ENCODE data around the gene MYRIP. TPM values are rescaled to one million over a fixed set of nuclear protein-coding genes. Genes with fewer than 3 reads are reported as not detected.

The MYRIP gene
- total and polyA plus RNA-seq, 2 experiments from 2014 or later, result 1.5 to 1.8 TPM

DNA sequence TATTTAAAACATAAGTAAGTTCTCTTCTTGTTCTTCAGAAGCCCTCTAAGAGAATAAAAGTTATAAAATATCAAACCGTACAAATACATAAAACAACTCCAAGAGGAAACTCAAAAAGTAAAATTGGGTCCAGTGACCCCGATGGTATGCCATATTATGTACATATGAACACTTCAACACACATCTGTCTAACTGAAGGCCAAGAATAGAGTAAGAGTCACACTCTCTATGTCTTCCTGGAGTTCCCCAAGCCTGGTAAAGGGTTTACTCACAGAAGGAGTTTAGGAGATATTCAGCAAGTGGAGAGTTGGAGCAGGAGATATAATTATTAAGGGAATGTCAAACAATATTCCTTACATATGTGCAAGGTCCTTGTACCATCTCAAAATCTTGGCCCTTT lies 398.8 kb downstream of the MYRIP start (continued):
- no peak for TF ChIP-seq EZH2phosphoT487 (IDR thresholded peaks at IDR 0.05; ENCODE audit: unreplicated experiment)
- TF ChIP-seq, protein P1, sequence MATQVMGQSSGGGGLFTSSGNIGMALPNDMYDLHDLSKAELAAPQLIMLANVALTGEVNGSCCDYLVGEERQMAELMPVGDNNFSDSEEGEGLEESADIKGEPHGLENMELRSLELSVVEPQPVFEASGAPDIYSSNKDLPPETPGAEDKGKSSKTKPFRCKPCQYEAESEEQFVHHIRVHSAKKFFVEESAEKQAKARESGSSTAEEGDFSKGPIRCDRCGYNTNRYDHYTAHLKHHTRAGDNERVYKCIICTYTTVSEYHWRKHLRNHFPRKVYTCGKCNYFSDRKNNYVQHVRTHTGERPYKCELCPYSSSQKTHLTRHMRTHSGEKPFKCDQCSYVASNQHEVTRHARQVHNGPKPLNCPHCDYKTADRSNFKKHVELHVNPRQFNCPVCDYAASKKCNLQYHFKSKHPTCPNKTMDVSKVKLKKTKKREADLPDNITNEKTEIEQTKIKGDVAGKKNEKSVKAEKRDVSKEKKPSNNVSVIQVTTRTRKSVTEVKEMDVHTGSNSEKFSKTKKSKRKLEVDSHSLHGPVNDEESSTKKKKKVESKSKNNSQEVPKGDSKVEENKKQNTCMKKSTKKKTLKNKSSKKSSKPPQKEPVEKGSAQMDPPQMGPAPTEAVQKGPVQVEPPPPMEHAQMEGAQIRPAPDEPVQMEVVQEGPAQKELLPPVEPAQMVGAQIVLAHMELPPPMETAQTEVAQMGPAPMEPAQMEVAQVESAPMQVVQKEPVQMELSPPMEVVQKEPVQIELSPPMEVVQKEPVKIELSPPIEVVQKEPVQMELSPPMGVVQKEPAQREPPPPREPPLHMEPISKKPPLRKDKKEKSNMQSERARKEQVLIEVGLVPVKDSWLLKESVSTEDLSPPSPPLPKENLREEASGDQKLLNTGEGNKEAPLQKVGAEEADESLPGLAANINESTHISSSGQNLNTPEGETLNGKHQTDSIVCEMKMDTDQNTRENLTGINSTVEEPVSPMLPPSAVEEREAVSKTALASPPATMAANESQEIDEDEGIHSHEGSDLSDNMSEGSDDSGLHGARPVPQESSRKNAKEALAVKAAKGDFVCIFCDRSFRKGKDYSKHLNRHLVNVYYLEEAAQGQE (IDR thresholded peaks at IDR 0.05; ENCODE audit: unreplicated experiment), result no peak

DNA sequence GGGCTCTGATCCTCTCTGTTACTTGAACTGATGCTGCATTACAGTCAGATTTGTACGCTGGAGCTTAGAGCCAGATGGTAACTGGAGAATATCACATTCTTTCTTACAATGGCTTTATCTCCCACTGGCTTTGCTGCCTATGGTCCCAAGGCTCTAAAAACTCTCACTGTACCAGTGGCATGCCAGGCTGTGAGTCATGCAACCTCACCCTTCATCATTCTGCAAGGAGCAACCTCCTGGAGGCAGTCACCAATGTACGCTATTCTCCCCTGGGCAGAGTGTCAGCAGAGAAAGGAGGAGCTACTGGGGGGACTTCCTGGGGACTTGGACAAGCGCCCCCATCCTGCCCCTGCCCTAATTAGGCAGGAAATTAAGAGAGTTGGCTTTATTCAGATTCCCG lies 402.2 kb downstream of the MYRIP start:
- TF ChIP-seq JUNB (IDR thresholded peaks at IDR 0.05; ENCODE audit: unreplicated experiment), result no peak
- TF ChIP-seq EZH2phosphoT487 (IDR thresholded peaks at IDR 0.05; ENCODE audit: unreplicated experiment), result no peak
- TF ChIP-seq, protein P2, sequence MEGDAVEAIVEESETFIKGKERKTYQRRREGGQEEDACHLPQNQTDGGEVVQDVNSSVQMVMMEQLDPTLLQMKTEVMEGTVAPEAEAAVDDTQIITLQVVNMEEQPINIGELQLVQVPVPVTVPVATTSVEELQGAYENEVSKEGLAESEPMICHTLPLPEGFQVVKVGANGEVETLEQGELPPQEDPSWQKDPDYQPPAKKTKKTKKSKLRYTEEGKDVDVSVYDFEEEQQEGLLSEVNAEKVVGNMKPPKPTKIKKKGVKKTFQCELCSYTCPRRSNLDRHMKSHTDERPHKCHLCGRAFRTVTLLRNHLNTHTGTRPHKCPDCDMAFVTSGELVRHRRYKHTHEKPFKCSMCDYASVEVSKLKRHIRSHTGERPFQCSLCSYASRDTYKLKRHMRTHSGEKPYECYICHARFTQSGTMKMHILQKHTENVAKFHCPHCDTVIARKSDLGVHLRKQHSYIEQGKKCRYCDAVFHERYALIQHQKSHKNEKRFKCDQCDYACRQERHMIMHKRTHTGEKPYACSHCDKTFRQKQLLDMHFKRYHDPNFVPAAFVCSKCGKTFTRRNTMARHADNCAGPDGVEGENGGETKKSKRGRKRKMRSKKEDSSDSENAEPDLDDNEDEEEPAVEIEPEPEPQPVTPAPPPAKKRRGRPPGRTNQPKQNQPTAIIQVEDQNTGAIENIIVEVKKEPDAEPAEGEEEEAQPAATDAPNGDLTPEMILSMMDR (conservative IDR thresholded peaks at IDR 0.05; ENCODE audit: low read depth in 2 of 2), result no peak
- TF ChIP-seq ZNF114 (CRISPR knock-in tag; IDR thresholded peaks at IDR 0.05), result no peak
- TF ChIP-seq POLR2AphosphoS5 (IDR thresholded peaks at IDR 0.05; ENCODE audit: low read depth), result no peak
- TF ChIP-seq EZH2 (IDR thresholded peaks at IDR 0.05; ENCODE audit: low read depth, unreplicated experiment), result no peak
- Histone ChIP-seq H3K4me3 (no peak overlapping the region), H3K9me2 (ENCODE audit: insufficient read depth) (peaks cover 6% of the 10 kb centered on the region; the same call in 1 of the 2 replicates), H4K20me1 (replicated peaks; ENCODE audit: insufficient read depth) (no peaks in the 10 kb centered on the region), H2AFZ (no peak overlapping the region), H3K4me2 (no peak overlapping the region), H3K27me3 (ENCODE audit: insufficient read depth) (no peaks in the 10 kb centered on the region), H3K4me1 (ENCODE audit: insufficient read depth) (no peaks in the 10 kb centered on the region), H3K27ac (ENCODE audit: low read depth) (no peak overlapping the region), H3K79me2 (replicated peaks; ENCODE audit: insufficient read depth) (no peaks in the 10 kb centered on the region), H3K36me3 (ENCODE audit: insufficient read depth) (no peaks in the 10 kb centered on the region), H3F3A (replicated peaks; ENCODE audit: low read depth) (no peaks in the 10 kb centered on the region)
- Mint-ChIP-seq H3K9me3 (no peaks in the 10 kb centered on the region), H3K4me3 (no peak overlapping the region), H3K27me3 (ENCODE audit: insufficient read depth, low read depth, poor library complexity) (peaks cover 6% of the 10 kb centered on the region), H3K27ac (no peak overlapping the region), H3K36me3 (ENCODE audit: low read depth) (no peaks in the 10 kb centered on the region), H3K4me1 (no peaks in the 10 kb centered on the region)
- DNase-seq (ENCODE audit: low spot score) (no peak), ATAC-seq (no peak)

DNA sequence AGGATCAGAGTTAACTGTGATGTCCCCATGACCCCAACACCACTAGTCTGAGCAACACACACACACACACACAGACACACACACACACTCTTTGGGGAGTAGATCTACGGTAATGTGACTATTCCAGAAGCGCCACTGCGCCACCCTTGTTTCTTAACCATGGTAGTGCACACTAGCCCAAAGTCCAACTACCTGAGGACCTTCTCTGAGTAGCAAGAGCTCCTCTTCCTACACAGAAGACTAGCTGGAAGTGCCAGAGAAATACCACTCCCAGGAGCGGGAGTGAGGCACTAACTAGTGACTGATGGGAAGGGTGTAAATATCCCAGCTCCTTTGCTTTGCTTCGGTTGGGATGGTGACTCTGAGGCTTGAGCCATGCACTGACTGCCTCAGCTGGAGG lies 404.1 kb downstream of the MYRIP start:
- Histone ChIP-seq H3K4me1 (ENCODE audit: insufficient read depth) (no peaks in the 10 kb centered on the region), H4K20me1 (replicated peaks; ENCODE audit: insufficient read depth) (no peaks in the 10 kb centered on the region), H3K27me3 (ENCODE audit: insufficient read depth) (no peaks in the 10 kb centered on the region), H3K4me2 (no peak overlapping the region), H2AFZ (no peak overlapping the region), H3K9me2 (ENCODE audit: insufficient read depth) (peaks cover 4% of the 10 kb centered on the region; the same call in 1 of the 2 replicates), H3K79me2 (replicated peaks; ENCODE audit: insufficient read depth) (no peaks in the 10 kb centered on the region), H3F3A (replicated peaks; ENCODE audit: low read depth) (no peaks in the 10 kb centered on the region), H3K27ac (ENCODE audit: low read depth) (no peak overlapping the region), H3K36me3 (ENCODE audit: insufficient read depth) (no peaks in the 10 kb centered on the region), H3K4me3 (no peak overlapping the region)
- no peak for ATAC-seq
- H3K36me3 Mint-ChIP-seq (ENCODE audit: low read depth), result no peaks in the 10 kb centered on the region
- H3K4me3 Mint-ChIP-seq, result no peak overlapping the region
- peaks cover 6% of the 10 kb centered on the region for H3K27me3 Mint-ChIP-seq (ENCODE audit: insufficient read depth, low read depth, poor library complexity)
- no peak for DNase-seq (ENCODE audit: low spot score)
- H3K4me1 Mint-ChIP-seq, result no peaks in the 10 kb centered on the region
- no peak overlapping the region for H3K27ac Mint-ChIP-seq
- no peaks in the 10 kb centered on the region for H3K9me3 Mint-ChIP-seq
- TF ChIP-seq CREB1 (CRISPR knock-in tag; IDR thresholded peaks at IDR 0.05; ENCODE audit: low read depth), result no peak
- no peak for TF ChIP-seq ZNF331 (CRISPR knock-in tag; IDR thresholded peaks at IDR 0.05; ENCODE audit: low read depth)
- TF ChIP-seq POLR2AphosphoS5 (IDR thresholded peaks at IDR 0.05; ENCODE audit: low read depth), result no peak
- no peak for TF ChIP-seq EZH2 (IDR thresholded peaks at IDR 0.05; ENCODE audit: low read depth, unreplicated experiment)
- TF ChIP-seq EZH2phosphoT487 (IDR thresholded peaks at IDR 0.05; ENCODE audit: unreplicated experiment), result no peak
